ENCODE data around the gene GAS7. TPM values are rescaled to one million over a fixed set of nuclear protein-coding genes. Genes with fewer than 3 reads are reported as not detected.

Gene GAS7
- total RNA-seq, 2 donors from 2014 or later: 8.0 to 20.1 TPM

- no peaks in the 10 kb centered on the region for H3K9me3 ChIP-seq
- no peaks in the 10 kb centered on the region for H3K4me1 ChIP-seq
- TF ChIP-seq CTCF (IDR thresholded peaks at IDR 0.05): no peak
- no peak for TF ChIP-seq POLR2A (IDR thresholded peaks at IDR 0.05)
- H3K4me3 ChIP-seq: no peak overlapping the region
- H3K36me3 ChIP-seq (replicated peaks in 1 of 2; ENCODE audit: insufficient read depth in 1 of 2, low read depth in 2 of 2): no peaks in the 10 kb centered on the region
- no peak overlapping the region for H3K27ac ChIP-seq
- WGBS, 2 donors: 72 to 75% methylated on average over 6 of the region's 6 CpGs
- DNase-seq (no peak), ATAC-seq (no peak)
- intact Hi-C loops (cut with DNase I): no loop called here
- peaks cover 0 to 4% of the 10 kb centered on the region in 2 donors for H3K27me3 ChIP-seq
Observed at GRCh38 chr17:10144456-10144855, 54.0 kb downstream of the GAS7 start.

DNA sequence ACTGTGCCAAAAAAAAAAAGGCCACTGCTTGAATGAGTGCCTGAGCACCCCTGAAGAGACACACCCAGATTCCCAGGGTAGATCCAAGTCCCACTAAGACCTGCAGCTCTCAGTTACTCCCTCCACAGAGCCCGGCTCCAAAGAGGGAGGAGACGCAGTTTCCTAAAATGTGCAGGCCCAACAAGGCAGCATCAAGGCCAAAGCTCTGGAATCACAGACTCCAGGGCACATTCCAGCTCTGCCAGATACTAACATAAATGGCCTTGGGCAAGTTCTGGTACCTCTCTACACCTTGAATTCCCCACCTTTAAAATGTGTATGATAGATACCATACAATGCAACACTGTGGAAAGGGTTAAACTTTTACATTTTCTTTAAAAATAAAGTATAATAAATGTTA lies 57.0 kb downstream of the GAS7 start:
- ATAC-seq (no peak), DNase-seq (no peak)
- H3K27me3 ChIP-seq: no peaks in the 10 kb centered on the region
- H3K4me1 ChIP-seq: no peaks in the 10 kb centered on the region
- TF ChIP-seq POLR2A (IDR thresholded peaks at IDR 0.05) (no peak), CTCF (IDR thresholded peaks at IDR 0.05) (no peak)
- H3K4me3 ChIP-seq: no peak overlapping the region
- WGBS, 2 donors: 75 to 85% methylated on average over 2 of the region's 2 CpGs
- H3K36me3 ChIP-seq (replicated peaks in 1 of 2; ENCODE audit: insufficient read depth in 1 of 2, low read depth in 2 of 2): no peaks in the 10 kb centered on the region
- no peak overlapping the region for H3K27ac ChIP-seq
- H3K9me3 ChIP-seq: no peaks in the 10 kb centered on the region
- intact Hi-C loops (cut with DNase I): no loop called here

- TF ChIP-seq POLR2A (IDR thresholded peaks at IDR 0.05): no peak
- no peak for TF ChIP-seq CTCF (IDR thresholded peaks at IDR 0.05)
- intact Hi-C loops (cut with DNase I): no loop called here
- no peaks in the 10 kb centered on the region for H3K27me3 ChIP-seq
- no peaks in the 10 kb centered on the region for H3K36me3 ChIP-seq (replicated peaks in 1 of 2; ENCODE audit: insufficient read depth in 1 of 2, low read depth in 2 of 2)
- H3K27ac ChIP-seq: no peak overlapping the region
- H3K4me3 ChIP-seq: no peak overlapping the region
- no peaks in the 10 kb centered on the region for H3K4me1 ChIP-seq
- DNase-seq: no peak
- no peaks in the 10 kb centered on the region for H3K9me3 ChIP-seq
- no peak for ATAC-seq
- 63 to 86% methylated on average over 2 of the region's 2 CpGs for WGBS, 2 donors
Observed at GRCh38 chr17:10139577-10139976, 58.8 kb downstream of the GAS7 start.

GRCh38 chr17:10136258-10136981 lies 62.0 kb downstream of the GAS7 start:
- no peak for ATAC-seq

More at GRCh38 chr17:10136258-10136981, 62.0 kb downstream of the GAS7 start:
- intact Hi-C loops (cut with DNase I): no loop called here
- Histone ChIP-seq H3K4me1 (no peaks in the 10 kb centered on the region), H3K36me3 (replicated peaks in 1 of 2; ENCODE audit: insufficient read depth in 1 of 2, low read depth in 2 of 2) (no peaks in the 10 kb centered on the region), H3K27ac (no peak overlapping the region), H3K4me3 (no peak overlapping the region), H3K27me3 (no peaks in the 10 kb centered on the region), H3K9me3 (no peaks in the 10 kb centered on the region)
- DNase-seq: no peak
- WGBS, 2 donors: 58 to 76% methylated on average over 15 of the region's 15 CpGs
- TF ChIP-seq POLR2A (IDR thresholded peaks at IDR 0.05) (no peak), CTCF (IDR thresholded peaks at IDR 0.05) (no peak)
